GM12892 (cell line): ENCODE results near the gene ANO1.

ENCODE experiments used
- DNase-seq: peaks from one replicate; pipeline ENCODE4 v3.0.0; 2011; ENCODE audit not compliant: insufficient read length
- FAIRE-seq: peaks from 2 replicates; lab custom pipeline; 2011; peaks lifted over from hg19 to GRCh38; lab: Jason Lieb, UNC
- POLR2A ChIP-seq: IDR thresholded peaks from 2 replicates; pipeline ENCODE4 v1.6.1; 2011; ENCODE audit warnings: low read depth, low read length, control low read depth
- POLR2AphosphoS5 ChIP-seq: IDR thresholded peaks from 2 replicates; pipeline ENCODE4 v1.6.1; 2011; ENCODE audit warnings: low read depth, low read length, control low read depth
- TAF1 ChIP-seq: IDR thresholded peaks from 2 replicates; pipeline ENCODE4 v1.6.1; 2011; ENCODE audit warnings: low read depth, mild to moderate bottlenecking, control low read depth, low read length, borderline replicate concordance

ANO1 gene

GRCh38 chr11:70137383-70137782, 59.3 kb downstream of the ANO1 start:
- TF ChIP-seq TAF1, result no peak
- no peak for TF ChIP-seq POLR2A
- no peak for TF ChIP-seq POLR2AphosphoS5
- FAIRE-seq, result no peak

GRCh38 chr11:70138403-70138802, 60.3 kb downstream of the ANO1 start:
- no peak for FAIRE-seq
- no peak for DNase-seq
- TF ChIP-seq POLR2AphosphoS5, result no peak

More at GRCh38 chr11:70137383-70137782, 59.3 kb downstream of the ANO1 start:
- DNase-seq, result no peak

GRCh38 chr11:70139785-70140410, 61.8 kb downstream of the ANO1 start:
- FAIRE-seq (no peak), DNase-seq (no peak)
- TF ChIP-seq POLR2AphosphoS5 (no peak), POLR2A (no peak), TAF1 (no peak)

GRCh38 chr11:70140711-70141485, 62.8 kb downstream of the ANO1 start:
- no peak for DNase-seq
- no peak for TF ChIP-seq POLR2AphosphoS5
- TF ChIP-seq POLR2A, result no peak
- no peak for TF ChIP-seq TAF1

GRCh38 chr11:70141486-70142220, 63.5 kb downstream of the ANO1 start:
- no peak for TF ChIP-seq TAF1
- TF ChIP-seq POLR2AphosphoS5, result no peak
- no peak for TF ChIP-seq POLR2A
- DNase-seq (no peak), FAIRE-seq (peak; percentile 87)

More at GRCh38 chr11:70140711-70141485, 62.8 kb downstream of the ANO1 start:
- FAIRE-seq, result no peak

GRCh38 chr11:70142221-70142875, 64.2 kb downstream of the ANO1 start:
- TF ChIP-seq TAF1, result no peak
- TF ChIP-seq POLR2A, result no peak
- no peak for TF ChIP-seq POLR2AphosphoS5
- DNase-seq, result no peak
- FAIRE-seq, result no peak

GRCh38 chr11:70144262-70144661, 66.1 kb downstream of the ANO1 start:
- no peak for FAIRE-seq
- TF ChIP-seq TAF1 (no peak), POLR2AphosphoS5 (no peak), POLR2A (no peak)
- DNase-seq, result no peak

- DNase-seq (no peak), FAIRE-seq (no peak)
- TF ChIP-seq POLR2AphosphoS5 (no peak), TAF1 (no peak), POLR2A (no peak)
These were observed 67.0 kb downstream of the ANO1 start for GRCh38 chr11:70145071-70145470.

- TF ChIP-seq POLR2A (no peak), POLR2AphosphoS5 (no peak), TAF1 (no peak)
- no peak for FAIRE-seq
- DNase-seq, result no peak
These were observed 67.7 kb downstream of the ANO1 start for GRCh38 chr11:70145841-70146240.

GRCh38 chr11:70146299-70146698, 68.2 kb downstream of the ANO1 start:
- DNase-seq (no peak), FAIRE-seq (no peak)
- no peak for TF ChIP-seq POLR2A
- no peak for TF ChIP-seq TAF1
- no peak for TF ChIP-seq POLR2AphosphoS5
